ENCODE data around the gene ATAD3A.
"Not testable (repeated sequence)": the region's sequence is repeated elsewhere in the genome, so short reads cannot be mapped to it uniquely, and the experiment has no call there.

The ATAD3A gene

DNA sequence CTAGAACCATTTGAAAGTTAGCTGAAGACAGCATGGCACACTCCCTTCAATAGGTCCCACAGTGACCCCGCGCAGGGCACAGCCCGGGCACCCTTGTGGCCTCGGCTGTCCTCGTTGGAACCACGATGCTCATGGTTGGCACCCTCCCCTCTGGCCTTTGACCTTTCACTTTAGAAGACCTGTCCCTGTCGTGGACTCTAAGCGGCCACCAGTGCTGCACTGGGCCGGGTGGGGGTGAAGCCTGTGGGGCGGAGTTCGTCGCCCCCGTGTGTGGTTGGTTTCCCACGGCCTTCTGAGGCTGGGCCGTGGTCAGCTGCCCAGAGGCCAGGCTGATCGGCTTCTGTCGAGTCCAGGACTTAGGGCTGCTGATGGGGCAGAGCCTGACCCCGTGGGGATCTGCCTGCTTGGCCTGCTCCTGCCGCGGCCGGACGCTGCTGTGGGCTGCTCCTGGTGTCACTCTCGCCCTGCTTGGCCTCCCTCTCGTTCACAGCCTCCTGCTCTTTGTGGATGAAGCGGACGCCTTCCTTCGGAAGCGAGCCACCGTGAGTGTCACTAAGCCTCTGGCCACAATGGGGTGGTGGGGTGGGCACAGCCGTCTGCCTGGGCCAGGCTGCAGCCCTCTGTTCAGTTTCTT lies 12.9 kb downstream of the ATAD3A start:
- not testable (repeated sequence) for DNase-seq

DNA sequence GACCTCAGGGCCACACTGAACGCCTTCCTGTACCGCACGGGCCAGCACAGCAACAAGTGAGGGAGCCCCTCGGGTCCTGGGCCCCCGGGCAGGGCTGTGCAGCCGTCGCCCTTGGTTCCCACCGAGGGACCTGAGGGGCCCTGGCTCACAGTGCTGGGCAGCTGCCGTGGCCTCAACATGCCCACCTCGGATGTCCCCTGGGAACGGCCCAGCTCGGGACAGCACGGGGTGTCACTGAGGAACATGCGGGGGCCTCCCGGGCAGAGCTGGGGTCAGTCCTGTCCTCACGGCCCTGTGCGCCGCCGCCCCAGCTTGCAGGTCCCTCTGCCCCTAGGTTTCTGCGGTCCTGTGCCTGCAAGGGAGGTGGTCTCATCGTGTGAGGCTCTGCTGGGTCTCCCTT lies 14.5 kb downstream of the ATAD3A start:
- DNase-seq, result not testable (repeated sequence)

DNA sequence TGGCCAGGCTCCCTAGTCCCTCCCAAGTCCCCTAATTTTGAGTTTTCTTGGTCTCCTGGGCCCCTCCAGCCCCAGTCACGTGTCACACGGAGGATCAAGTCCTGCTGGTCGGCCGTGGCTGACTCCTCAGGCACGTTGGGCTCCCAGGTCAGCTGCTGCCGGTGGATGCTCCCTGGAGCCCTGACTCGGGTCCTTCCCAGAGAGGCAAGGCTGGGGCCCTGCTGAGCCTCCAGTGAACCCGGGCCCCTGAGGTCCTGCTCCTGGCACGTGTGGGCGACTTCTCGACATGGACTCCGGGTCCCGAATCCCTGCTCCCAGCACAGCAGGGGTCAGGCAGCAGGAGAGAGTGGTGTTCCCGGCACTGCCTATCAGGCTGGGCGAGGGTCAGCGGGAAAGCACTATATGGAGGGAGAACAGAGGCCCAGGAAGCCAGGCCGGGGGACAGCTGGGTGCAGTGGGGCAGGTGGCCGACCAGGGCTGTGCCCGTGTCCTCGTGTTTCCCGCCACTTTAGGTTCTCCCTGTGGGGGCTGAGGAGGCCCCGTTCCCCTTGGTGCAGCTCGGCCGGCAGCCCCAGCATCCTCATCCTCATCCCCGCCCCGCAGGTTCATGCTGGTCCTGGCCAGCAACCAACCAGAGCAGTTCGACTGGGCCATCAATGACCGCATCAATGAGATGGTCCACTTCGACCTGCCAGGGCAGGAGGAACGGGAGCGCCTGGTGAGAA lies 15.3 kb downstream of the ATAD3A start:
- DNase-seq, result no peak

DNA sequence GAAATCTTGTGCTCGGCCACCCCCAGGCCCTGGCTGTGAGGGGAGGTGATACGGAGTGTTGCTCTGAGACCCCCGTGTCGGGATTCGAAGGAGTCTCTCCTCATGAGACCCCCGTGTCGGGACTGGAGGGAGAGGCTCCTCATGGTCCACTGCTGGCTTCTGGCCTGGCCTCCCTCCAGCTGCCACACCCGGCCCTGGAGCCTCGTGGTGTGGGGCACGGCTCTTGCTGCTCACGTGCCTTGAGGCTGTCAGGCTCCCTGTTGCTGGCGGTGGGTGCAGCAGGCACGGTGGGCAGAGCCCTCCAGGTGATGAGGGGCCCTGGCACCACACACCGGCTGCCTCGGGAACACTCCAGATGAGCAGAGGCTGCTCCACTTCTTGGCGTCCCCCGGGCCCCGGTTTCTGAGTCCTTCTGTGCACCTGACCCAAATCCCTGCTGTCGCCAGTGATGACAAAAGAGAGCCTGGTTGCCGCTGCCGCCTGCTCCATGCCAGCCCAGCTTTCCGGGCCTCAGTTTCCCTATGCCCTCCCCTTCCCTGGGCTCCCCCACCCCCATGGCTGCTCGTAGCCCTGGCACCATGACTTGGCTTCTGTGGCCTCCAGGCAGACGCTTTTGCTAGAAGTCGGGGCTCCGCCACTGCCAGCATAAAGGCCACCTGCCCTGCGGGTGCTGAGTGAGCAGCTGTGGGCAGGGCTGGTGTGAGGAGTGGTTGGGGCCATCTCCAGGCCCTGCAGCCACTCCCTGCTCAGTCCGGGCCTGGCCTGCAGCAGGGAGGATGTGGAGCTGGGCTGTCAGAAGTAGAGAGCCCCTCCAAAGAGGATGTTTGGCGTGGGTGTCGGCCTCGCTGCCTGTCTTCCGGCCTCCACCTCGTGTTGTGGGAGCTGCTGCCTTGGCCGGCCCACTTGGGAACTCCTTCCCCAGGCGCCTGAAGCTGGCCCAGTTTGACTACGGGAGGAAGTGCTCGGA lies 16.6 kb downstream of the ATAD3A start:
- DNase-seq, result no peak

DNA sequence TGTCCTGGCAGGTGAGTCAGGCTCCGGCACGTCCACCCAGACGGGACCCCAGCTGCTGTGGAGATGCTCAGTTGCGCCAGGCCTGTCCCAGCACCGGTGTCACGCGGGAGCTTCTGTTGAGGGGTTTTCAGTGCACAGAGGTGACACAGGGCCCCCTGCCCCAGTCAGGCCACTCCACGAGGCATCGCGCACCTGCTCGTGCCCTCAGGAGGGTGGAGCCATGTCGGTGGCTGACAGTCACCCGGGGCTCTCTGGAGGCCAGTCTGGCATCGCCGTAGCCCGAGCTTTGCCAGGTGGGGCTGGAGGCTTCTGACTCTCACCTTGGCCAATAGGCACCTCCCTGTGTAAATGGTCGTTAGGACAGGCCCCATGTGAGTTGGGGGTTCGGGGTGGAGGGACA lies 17.4 kb downstream of the ATAD3A start:
- no peak for DNase-seq

DNA sequence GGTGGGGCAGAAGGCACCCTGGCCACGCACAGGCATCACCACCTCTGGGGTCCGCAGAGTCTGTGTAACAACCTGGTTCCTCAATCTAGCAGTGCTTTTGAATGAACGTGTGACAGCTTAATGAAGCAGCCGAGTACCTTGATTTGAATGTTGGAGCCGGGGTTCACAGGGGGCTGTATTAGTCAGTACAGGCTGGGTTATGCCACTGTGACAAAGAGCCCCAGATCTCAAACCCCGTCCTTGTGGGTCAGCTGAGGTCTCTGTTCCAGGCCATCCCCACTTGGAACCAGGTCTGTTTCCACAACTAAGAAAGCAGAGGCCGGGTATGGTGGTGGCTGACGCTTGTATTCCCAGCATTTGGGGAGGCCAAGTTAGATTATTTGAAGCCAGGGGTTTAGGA lies 18.0 kb downstream of the ATAD3A start:
- DNase-seq, result no peak

DNA sequence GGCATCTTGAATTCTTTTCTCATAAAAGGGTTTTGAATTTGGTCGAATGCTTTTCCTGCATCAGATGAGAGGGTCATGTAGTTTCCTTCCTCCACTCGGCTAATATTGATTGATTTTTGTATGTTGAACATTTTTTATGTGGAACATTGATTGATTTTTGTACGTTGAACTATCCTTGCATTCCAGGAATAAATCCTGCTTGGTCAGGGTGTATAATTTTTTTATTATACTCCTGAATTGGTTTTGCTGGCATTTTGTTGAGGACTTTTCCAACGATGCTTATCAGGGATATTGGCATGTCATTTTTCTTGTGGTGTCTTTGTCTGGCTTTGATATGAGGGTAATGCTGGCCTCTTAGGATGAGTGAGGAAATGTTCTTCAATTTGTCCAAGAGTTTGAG lies 20.0 kb downstream of the ATAD3A start:
- no peak for DNase-seq

DNA sequence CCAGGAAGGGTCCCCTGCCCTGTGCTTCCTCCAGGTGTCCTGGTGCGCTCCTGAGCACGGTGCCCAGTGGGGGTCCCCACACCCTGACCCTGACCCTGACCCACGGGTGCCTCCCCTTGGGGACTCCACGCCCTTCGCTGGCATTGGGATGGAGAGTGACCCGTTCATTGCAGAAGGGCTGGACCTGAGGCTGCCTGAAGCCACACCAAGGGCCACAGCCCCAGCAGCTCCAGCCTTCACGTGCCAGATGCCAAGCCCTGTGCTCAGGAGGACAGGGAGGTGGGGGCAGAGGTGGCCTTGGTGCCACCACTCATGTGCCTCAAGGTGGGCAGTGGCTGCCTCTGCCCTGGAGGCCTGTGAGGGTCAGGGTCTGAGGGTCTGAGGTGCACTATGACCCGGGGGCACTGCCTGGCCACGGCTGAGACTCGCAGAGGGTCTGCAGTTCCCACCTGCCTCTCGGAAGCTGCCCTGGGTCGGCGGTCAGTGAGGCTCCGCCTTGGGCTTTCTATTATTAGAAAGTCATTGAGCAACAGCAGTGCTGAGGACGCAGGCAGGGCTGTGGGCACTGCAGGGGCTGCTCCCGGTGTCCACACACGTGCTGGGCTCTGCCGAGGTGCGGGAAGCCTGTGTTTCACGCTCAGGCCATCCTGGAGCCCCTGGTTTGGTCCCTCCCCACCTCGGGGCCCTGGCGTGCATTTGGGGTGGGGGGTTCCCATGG lies 21.4 kb downstream of the ATAD3A start:
- not testable (repeated sequence) for DNase-seq

DNA sequence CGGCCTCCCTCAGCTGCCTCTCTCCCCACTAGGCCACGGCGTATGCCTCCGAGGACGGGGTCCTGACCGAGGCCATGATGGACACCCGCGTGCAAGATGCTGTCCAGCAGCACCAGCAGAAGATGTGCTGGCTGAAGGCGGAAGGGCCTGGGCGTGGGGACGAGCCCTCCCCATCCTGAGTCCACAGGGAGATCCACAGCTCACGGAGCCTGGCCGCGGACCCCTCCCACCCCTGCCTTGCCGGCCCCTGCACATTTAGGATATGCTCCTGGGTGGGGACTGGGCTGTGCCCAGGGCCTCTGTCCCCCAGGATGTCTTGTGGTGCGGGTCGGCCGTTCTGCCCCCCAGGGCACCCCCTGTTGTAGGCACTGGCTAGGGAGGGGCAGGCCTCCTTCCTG lies 21.9 kb downstream of the ATAD3A start:
- not testable (repeated sequence) for DNase-seq

DNA sequence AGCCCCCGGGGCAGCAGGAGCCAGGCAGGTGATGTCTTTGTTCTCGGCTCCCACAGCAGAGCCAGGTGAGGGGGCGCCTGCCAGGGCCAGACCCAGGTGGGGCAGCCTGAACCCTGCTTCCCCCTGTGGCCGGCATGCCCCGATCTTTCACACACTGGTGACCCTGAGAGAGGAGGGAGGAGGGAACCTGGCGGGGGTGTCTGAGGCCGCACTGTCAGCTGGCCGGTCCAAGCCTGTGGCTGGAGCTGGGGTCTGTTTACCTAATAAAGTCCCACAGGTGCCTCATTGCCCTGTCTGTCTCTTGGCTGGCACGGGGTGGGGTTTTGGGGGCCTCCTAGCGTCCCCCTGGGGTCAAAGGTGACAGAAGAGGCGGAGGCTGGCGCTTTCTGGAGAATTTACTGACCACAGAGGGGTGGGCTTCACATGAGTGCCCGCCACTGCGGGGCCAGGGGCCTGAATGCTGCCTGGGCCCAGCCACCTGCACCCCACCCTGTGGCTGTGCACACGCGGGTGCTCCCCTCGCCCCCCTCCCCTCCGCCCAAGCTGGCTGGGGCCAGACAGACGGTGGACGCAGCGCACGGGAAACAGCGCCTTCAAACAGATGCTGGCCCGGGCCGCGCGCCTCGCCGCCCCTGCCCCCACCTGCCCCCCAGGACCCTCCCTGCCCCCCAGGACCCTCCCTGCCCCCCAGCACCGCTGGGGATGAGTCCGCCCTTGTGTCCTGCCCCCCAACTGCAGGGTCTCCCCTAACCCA lies 22.6 kb downstream of the ATAD3A start:
- no peak for DNase-seq

DNA sequence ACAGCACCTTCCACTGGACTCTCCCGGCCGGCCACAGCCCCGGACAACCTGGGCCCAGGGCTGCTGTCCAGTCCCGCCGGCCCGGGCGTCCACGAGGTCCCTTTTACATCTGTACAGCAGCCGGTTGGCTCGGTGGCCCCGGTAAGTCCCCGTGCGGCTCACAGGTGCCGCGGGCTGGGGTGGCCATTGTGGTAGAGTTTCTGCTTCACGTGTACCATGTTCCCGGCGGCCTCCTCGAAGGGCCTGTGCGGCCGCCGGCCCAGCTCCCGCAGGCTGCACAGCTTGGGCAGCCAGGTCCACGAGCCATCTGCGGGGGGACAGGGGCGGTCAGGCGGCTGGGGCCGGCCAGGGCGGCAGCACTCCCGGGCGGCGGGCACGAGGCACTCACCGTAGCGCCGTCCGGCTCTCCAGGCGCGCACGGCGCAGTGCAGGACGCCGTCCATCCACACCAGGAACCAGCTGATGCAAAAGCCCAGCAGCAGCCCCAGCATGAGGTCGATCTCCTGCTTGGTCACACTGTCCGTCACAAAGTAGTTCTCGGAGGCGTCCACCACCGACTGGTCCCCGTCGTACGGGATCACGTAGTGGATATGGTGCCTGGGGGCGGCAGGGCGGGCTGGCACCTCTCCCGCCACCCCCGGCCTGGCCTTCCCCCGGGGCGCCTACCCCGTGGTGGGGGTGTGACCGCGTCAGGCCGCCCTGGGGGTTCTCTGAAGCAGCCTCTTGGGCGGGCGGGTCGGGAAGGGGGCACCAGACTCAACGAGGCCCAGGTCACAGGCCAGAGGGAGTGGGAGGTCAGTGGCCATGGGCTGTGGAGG lies 23.4 kb downstream of the ATAD3A start:
- DNase-seq, result no peak

DNA sequence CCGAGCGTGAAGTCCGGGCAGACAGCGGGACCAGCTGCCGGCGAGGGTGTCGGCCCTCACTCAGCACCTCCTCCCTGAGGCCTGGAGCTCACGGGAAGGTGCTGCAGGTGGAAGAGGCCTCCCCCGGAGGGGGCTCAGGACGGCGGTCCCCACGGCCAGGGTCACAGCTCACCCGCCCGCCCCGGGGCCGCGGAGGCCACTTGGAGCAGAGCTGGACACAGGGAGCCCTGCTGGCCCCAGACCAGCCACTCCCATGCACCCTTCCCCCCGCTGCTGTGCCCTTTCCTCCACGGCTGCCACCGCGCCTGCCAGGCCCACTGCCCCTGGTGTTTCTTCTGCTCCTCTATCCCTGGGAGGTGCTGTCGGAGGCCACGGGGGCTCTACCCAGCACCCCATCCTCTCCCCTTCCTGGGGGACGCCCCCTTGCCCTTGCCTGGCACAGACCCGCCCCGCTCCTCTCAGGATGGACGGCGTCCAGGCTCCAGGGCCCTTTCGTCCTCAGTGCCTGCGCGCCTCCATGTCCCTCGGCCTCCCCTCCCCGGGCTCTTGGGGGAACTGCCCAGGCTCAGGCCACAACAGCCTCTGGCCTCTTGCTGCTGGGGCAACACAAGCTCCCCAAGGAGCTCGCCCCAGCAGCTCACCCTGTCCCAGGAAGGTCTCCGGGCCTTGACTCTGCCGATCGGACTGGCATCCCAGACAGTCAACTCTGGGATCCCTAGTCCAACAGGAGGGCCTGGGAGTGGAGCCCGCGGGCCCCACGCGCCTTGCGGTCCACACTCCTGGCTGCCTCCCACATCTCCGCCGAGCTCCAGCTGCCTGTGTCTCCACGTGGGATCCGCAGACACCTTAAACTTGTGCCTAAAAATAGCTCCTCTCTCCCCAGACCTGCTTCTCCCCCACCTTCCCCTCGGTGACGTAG lies 24.3 kb downstream of the ATAD3A start:
- no peak for DNase-seq

DNA sequence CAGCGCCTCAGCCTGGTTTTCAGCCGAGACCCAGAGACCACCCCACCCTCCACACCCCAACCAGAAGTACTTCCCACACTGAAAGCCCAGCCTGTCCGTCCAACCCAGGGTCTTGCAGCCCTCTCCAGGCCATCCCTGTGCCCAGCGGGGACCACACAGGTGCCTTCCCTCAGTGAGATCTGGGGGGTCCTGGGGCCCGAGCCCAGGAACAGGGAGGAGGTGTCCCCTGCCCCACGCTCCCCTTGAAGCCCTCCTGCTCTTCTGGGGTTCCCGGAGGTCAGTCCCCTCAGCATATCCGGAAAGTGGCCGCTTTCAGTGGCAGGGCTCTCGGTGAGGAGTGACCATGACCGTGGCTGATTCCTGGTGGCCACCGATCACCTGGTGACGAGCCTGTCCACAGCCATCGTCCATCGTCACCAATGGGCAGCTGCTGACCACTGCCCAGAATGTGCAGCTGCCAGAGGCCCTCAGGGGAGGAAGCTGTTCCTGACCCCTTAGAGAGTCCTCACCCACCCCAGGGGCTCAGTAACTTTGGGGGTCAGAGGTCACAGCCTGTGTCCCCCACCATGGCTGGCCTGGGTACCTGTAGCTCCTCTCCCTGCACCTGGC lies 25.1 kb downstream of the ATAD3A start:
- no peak for DNase-seq

DNA sequence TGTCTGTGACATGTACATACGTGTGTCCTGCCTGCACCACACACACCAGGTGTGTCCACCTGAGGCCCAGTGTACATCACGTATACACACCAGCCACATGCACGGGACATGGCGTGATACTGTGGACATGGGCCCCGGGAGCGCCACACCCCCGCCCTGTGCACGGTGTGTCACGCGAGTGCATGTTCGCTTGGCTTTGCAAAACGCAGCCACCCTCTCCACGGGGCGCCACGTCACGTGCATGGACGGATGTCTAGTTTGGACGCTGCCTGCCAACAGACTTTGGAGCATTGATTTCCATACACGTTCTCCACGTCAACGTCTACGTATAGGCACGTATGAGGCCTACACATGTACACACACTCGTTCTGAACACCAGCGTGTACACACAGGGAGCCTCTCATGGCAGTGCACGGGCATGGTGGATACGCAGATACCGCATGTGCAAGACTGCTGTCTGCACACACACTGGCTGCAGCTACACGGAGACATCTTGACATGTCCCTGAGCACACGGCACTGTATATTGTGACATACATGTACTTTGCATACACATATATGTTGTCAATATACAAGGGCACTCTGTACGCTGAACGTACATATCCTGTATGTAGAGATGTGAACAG lies 25.8 kb downstream of the ATAD3A start:
- no peak for DNase-seq

DNA sequence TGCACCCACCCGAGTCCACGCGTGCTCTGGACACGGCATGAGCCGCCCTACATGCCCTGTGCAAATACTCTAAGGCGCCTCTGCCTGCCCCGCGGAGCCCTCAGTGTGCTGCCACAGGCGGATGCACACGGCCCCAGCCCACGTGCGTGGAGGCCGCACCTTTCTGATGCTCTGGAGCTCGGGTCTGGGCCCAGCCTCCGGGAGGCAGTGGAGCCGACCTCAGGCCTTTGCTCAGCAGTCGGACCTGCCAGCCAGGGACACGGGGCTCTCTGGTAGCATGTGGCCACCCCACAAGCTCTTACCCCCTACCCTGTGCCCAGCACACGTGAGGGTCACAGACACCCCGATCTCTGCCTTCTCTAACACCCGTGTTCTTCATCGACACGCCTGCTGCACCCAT lies 26.4 kb downstream of the ATAD3A start:
- DNase-seq, result no peak

DNA sequence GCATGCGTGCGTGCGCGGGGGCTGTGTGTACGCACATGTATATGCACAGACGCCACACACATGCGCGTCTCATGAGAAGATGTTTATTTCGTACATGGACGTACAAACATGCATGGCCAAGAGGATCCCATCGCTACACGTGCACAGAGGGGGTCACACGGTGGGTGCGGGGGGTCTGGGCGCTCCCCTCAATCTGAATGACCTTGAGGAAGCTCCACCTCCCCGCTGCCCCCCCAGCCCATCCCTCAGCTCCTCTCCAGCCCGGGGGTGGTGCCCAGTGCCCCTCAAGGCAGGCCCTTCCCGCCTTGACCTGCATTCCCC lies 27.0 kb downstream of the ATAD3A start:
- DNase-seq, result no peak

DNA sequence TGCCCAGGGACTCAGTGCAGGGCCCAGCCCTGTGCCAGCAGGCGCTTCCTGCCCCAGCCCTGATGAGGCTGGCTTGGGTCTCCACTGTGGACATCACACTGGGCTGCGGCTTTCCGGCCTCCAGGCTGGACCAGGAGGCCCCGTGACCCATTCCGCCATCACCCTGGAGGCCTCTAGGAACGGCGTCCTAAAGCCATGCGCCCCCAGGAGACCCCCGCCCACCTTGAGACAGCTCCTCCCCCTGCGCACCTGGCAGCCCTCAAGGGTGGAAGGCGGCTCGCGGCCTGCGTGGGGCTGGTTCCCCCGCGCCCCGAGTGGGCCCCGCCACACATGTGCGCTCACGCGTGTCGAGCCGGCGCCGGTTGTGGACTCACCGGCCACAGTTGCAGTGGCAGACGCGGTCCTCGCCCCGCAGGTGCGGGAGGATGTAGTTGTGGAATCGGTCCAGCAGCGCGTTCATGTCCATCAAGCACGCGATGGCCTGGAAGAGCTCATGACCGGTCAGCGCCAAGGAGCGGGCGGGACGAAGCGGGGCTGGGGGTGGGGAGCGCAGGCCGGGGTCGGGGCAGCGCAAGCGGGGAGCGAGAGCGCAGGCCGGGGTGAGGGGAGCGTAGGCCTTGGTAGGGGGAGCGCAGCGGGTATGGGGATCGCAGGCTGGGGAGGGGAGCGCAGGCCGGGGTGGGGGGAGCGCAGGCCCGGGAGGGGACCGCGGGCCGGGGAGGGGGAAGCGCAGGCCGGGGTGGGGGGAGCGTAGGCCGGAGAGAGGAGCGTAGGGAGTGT lies 27.5 kb downstream of the ATAD3A start:
- DNase-seq, result no peak

DNA sequence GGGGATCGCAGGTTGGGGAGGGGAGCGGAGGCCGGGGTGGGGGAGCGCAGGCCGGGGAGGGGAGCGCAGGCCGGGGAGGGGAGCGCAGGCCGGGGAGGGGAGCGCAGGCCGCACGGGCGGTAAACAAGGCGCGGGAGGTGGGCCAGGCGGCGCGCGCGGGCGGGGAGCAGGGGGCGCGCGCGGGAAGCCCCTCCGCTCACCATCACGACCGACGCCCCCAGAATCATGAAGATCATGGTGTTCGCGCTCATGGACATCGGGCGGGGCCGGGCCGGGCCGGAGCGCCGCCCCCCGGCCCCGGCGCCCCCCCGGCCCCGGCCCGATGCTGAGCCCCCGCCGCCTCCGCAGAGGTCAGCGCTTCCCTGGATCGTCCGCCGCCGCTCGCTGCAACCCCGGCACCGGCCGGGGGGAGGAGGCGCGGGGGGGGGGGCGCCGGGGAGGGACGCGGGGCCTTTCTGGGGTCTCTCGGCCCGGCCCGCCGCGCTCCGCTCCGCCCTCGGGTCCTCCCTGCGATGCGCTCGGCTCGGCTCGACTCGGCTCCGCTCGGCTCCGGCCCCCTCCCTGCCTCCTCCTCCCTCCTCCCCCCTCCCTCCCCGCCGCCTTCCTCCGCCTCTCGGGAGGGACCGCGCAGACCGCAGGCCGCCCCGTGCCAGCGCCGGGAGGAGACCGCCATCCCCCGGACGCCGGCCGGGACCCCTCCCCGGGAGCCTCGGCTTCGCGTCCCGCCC lies 28.3 kb downstream of the ATAD3A start, which contains the start of gene TMEM240:
TMEM240 (minus strand) TSS at position 535 of the 728 bp plus-strand sequence; CDS start at position 257, 278 bp downstream.
- DNase-seq, result no peak

Data from NCI-H187 treated with DMSO at 0.1 percent for 48 hours (cell line).